GM19438 (cell line): ENCODE measurements around the gene JAKMIP3.

Experiments
- ATAC-seq: cut with Tn5 transposase; IDR thresholded peaks from one replicate; pipeline ENCODE4 v1.9.1; 2021; ENCODE audit warnings: low read depth; ENCODE audit not compliant: unreplicated experiment

The JAKMIP3 gene

GRCh38 chr10:132109341-132110110 is 43.8 kb downstream of the JAKMIP3 start:
- no peak for ATAC-seq

GRCh38 chr10:132110111-132110521 is 44.4 kb downstream of the JAKMIP3 start:
- ATAC-seq: no peak

GRCh38 chr10:132110713-132111112 is 45.0 kb downstream of the JAKMIP3 start:
- ATAC-seq: no peak

- ATAC-seq: no peak
These were observed 45.5 kb downstream of the JAKMIP3 start for GRCh38 chr10:132111121-132111731.

- ATAC-seq: no peak
These were observed 46.2 kb downstream of the JAKMIP3 start for GRCh38 chr10:132111871-132112341.

GRCh38 chr10:132112611-132113010 is 46.9 kb downstream of the JAKMIP3 start:
- ATAC-seq: no peak

GRCh38 chr10:132113206-132113605 is 47.5 kb downstream of the JAKMIP3 start:
- ATAC-seq: no peak

- ATAC-seq: no peak
These were observed 48.1 kb downstream of the JAKMIP3 start for GRCh38 chr10:132113766-132114365.

GRCh38 chr10:132114953-132115520 is 49.3 kb downstream of the JAKMIP3 start:
- ATAC-seq: no peak
